ENCODE results near the gene HTRA1.

HTRA1 gene

GRCh38 chr10:122461367-122461728, at the start of gene HTRA1:
Gene HTRA1, plus strand, starts transcription at chr10:122461553. Its CDS starts 100 bp downstream, at chr10:122461653.
- Histone ChIP-seq H3K4me3 (ENCODE audit: low read length) (peak within 1 kb of the TSS; percentile 98), H3K9me3 (ENCODE audit: control insufficient read depth, low read length) (no peaks in the 10 kb centered on the region), H3K4me1 (ENCODE audit: control insufficient read depth, insufficient read depth, low read length) (peaks cover 35% of the 10 kb centered on the region), H3K36me3 (ENCODE audit: control insufficient read depth, insufficient read depth, low read length, severe bottlenecking) (no peaks in the 10 kb centered on the region), H3K9ac (ENCODE audit: low read length) (peak within 1 kb of the TSS; percentile 93), H3K27me3 (replicated peaks; ENCODE audit: control insufficient read depth, insufficient read depth, low read length) (no peaks in the 10 kb centered on the region)
- DNase-seq (ENCODE audit: low read depth), result peak; percentile 91

GRCh38 chr10:122413327-122413726, 48.0 kb upstream of the HTRA1 start:
- Histone ChIP-seq H3K4me3 (ENCODE audit: low read length) (no peak overlapping the region), H3K9ac (ENCODE audit: low read length) (no peak overlapping the region), H3K9me3 (ENCODE audit: control insufficient read depth, low read length) (no peaks in the 10 kb centered on the region), H3K4me1 (ENCODE audit: control insufficient read depth, insufficient read depth, low read length) (peaks cover 8% of the 10 kb centered on the region), H3K27me3 (replicated peaks; ENCODE audit: control insufficient read depth, insufficient read depth, low read length) (no peaks in the 10 kb centered on the region), H3K36me3 (ENCODE audit: control insufficient read depth, insufficient read depth, low read length, severe bottlenecking) (peaks cover 14% of the 10 kb centered on the region)
- DNase-seq (ENCODE audit: low read depth), result no peak

GRCh38 chr10:122417667-122418066, 43.7 kb upstream of the HTRA1 start:
- Histone ChIP-seq H3K9me3 (ENCODE audit: control insufficient read depth, low read length) (no peaks in the 10 kb centered on the region), H3K4me1 (ENCODE audit: control insufficient read depth, insufficient read depth, low read length) (peaks cover 50% of the 10 kb centered on the region), H3K36me3 (ENCODE audit: control insufficient read depth, insufficient read depth, low read length, severe bottlenecking) (peaks cover 14% of the 10 kb centered on the region), H3K4me3 (ENCODE audit: low read length) (no peak overlapping the region), H3K9ac (ENCODE audit: low read length) (no peak overlapping the region), H3K27me3 (replicated peaks; ENCODE audit: control insufficient read depth, insufficient read depth, low read length) (no peaks in the 10 kb centered on the region)
- DNase-seq (ENCODE audit: low read depth), result peak; percentile 59

GRCh38 chr10:122419016-122419415, 42.3 kb upstream of the HTRA1 start:
- Histone ChIP-seq H3K4me3 (ENCODE audit: low read length) (no peak overlapping the region), H3K4me1 (ENCODE audit: control insufficient read depth, insufficient read depth, low read length) (peaks cover 50% of the 10 kb centered on the region), H3K36me3 (ENCODE audit: control insufficient read depth, insufficient read depth, low read length, severe bottlenecking) (peaks cover 14% of the 10 kb centered on the region), H3K9ac (ENCODE audit: low read length) (no peak overlapping the region), H3K27me3 (replicated peaks; ENCODE audit: control insufficient read depth, insufficient read depth, low read length) (no peaks in the 10 kb centered on the region), H3K9me3 (ENCODE audit: control insufficient read depth, low read length) (no peaks in the 10 kb centered on the region)
- peak; percentile 29 for DNase-seq (ENCODE audit: low read depth)

GRCh38 chr10:122419876-122420623, 41.3 kb upstream of the HTRA1 start:
- H3K9ac ChIP-seq (ENCODE audit: low read length), result peak overlapping the region; percentile 36
- no peaks in the 10 kb centered on the region for H3K27me3 ChIP-seq (replicated peaks; ENCODE audit: control insufficient read depth, insufficient read depth, low read length)
- peaks cover 10% of the 10 kb centered on the region for H3K36me3 ChIP-seq (ENCODE audit: control insufficient read depth, insufficient read depth, low read length, severe bottlenecking)
- DNase-seq (ENCODE audit: low read depth), result peak; percentile 51
- peaks cover 50% of the 10 kb centered on the region for H3K4me1 ChIP-seq (ENCODE audit: control insufficient read depth, insufficient read depth, low read length)
- H3K9me3 ChIP-seq (ENCODE audit: control insufficient read depth, low read length), result no peaks in the 10 kb centered on the region
- peak overlapping the region; percentile 4 for H3K4me3 ChIP-seq (ENCODE audit: low read length)

GRCh38 chr10:122420624-122421007, 40.7 kb upstream of the HTRA1 start:
- H3K9me3 ChIP-seq (ENCODE audit: control insufficient read depth, low read length), result no peaks in the 10 kb centered on the region
- peak overlapping the region; percentile 10 for H3K4me3 ChIP-seq (ENCODE audit: low read length)
- DNase-seq (ENCODE audit: low read depth), result no peak
- H3K4me1 ChIP-seq (ENCODE audit: control insufficient read depth, insufficient read depth, low read length), result peaks cover 50% of the 10 kb centered on the region
- peaks cover 9% of the 10 kb centered on the region for H3K36me3 ChIP-seq (ENCODE audit: control insufficient read depth, insufficient read depth, low read length, severe bottlenecking)
- H3K9ac ChIP-seq (ENCODE audit: low read length), result peak overlapping the region; percentile 36
- no peaks in the 10 kb centered on the region for H3K27me3 ChIP-seq (replicated peaks; ENCODE audit: control insufficient read depth, insufficient read depth, low read length)

GRCh38 chr10:122421054-122421625, 40.2 kb upstream of the HTRA1 start:
- Histone ChIP-seq H3K9me3 (ENCODE audit: control insufficient read depth, low read length) (no peaks in the 10 kb centered on the region), H3K4me1 (ENCODE audit: control insufficient read depth, insufficient read depth, low read length) (peaks cover 50% of the 10 kb centered on the region), H3K9ac (ENCODE audit: low read length) (peak overlapping the region; percentile 36), H3K36me3 (ENCODE audit: control insufficient read depth, insufficient read depth, low read length, severe bottlenecking) (peaks cover 5% of the 10 kb centered on the region), H3K27me3 (replicated peaks; ENCODE audit: control insufficient read depth, insufficient read depth, low read length) (no peaks in the 10 kb centered on the region), H3K4me3 (ENCODE audit: low read length) (peak overlapping the region; percentile 10)
- DNase-seq (ENCODE audit: low read depth), result peak; percentile 15

GRCh38 chr10:122421742-122422141, 39.6 kb upstream of the HTRA1 start:
- peaks cover 6% of the 10 kb centered on the region for H3K36me3 ChIP-seq (ENCODE audit: control insufficient read depth, insufficient read depth, low read length, severe bottlenecking)
- peaks cover 50% of the 10 kb centered on the region for H3K4me1 ChIP-seq (ENCODE audit: control insufficient read depth, insufficient read depth, low read length)
- H3K27me3 ChIP-seq (replicated peaks; ENCODE audit: control insufficient read depth, insufficient read depth, low read length), result no peaks in the 10 kb centered on the region
- DNase-seq (ENCODE audit: low read depth), result peak; percentile 20
- no peak overlapping the region for H3K9ac ChIP-seq (ENCODE audit: low read length)
- H3K4me3 ChIP-seq (ENCODE audit: low read length), result no peak overlapping the region
- no peaks in the 10 kb centered on the region for H3K9me3 ChIP-seq (ENCODE audit: control insufficient read depth, low read length)

- no peak overlapping the region for H3K4me3 ChIP-seq (ENCODE audit: low read length)
- H3K9ac ChIP-seq (ENCODE audit: low read length), result no peak overlapping the region
- DNase-seq (ENCODE audit: low read depth), result no peak
- H3K4me1 ChIP-seq (ENCODE audit: control insufficient read depth, insufficient read depth, low read length), result peaks cover 50% of the 10 kb centered on the region
- H3K9me3 ChIP-seq (ENCODE audit: control insufficient read depth, low read length), result no peaks in the 10 kb centered on the region
- H3K36me3 ChIP-seq (ENCODE audit: control insufficient read depth, insufficient read depth, low read length, severe bottlenecking), result peaks cover 11% of the 10 kb centered on the region
- H3K27me3 ChIP-seq (replicated peaks; ENCODE audit: control insufficient read depth, insufficient read depth, low read length), result no peaks in the 10 kb centered on the region
Observed at GRCh38 chr10:122422266-122422989, 38.9 kb upstream of the HTRA1 start.

GRCh38 chr10:122424059-122424458, 37.3 kb upstream of the HTRA1 start:
- Histone ChIP-seq H3K27me3 (replicated peaks; ENCODE audit: control insufficient read depth, insufficient read depth, low read length) (no peaks in the 10 kb centered on the region), H3K36me3 (ENCODE audit: control insufficient read depth, insufficient read depth, low read length, severe bottlenecking) (peaks cover 19% of the 10 kb centered on the region), H3K9ac (ENCODE audit: low read length) (no peak overlapping the region), H3K4me1 (ENCODE audit: control insufficient read depth, insufficient read depth, low read length) (peaks cover 35% of the 10 kb centered on the region), H3K4me3 (ENCODE audit: low read length) (no peak overlapping the region), H3K9me3 (ENCODE audit: control insufficient read depth, low read length) (no peaks in the 10 kb centered on the region)
- DNase-seq (ENCODE audit: low read depth), result no peak

GRCh38 chr10:122426829-122427228, 34.5 kb upstream of the HTRA1 start:
- H3K9ac ChIP-seq (ENCODE audit: low read length), result no peak overlapping the region
- H3K9me3 ChIP-seq (ENCODE audit: control insufficient read depth, low read length), result no peaks in the 10 kb centered on the region
- peaks cover 25% of the 10 kb centered on the region for H3K36me3 ChIP-seq (ENCODE audit: control insufficient read depth, insufficient read depth, low read length, severe bottlenecking)
- no peak for DNase-seq (ENCODE audit: low read depth)
- H3K27me3 ChIP-seq (replicated peaks; ENCODE audit: control insufficient read depth, insufficient read depth, low read length), result no peaks in the 10 kb centered on the region
- H3K4me1 ChIP-seq (ENCODE audit: control insufficient read depth, insufficient read depth, low read length), result peaks cover 7% of the 10 kb centered on the region
- H3K4me3 ChIP-seq (ENCODE audit: low read length), result no peak overlapping the region

All from adipocyte (in vitro differentiated cells).